Astrocyte (in vitro differentiated cells and primary cell): ENCODE measurements around the gene RAB27B.

Experiments
- EZH2 ChIP-seq: IDR thresholded peaks from 2 replicates; pipeline ENCODE4 v1.6.1; 2012; ENCODE audit warnings: mild to moderate bottlenecking, low read length, inconsistent platforms; ENCODE audit not compliant: insufficient read depth
- TF ChIP-seq, protein P1 (sequence below): IDR thresholded peaks from 2 replicates; pipeline ENCODE4 v1.5.1; 2011; ENCODE audit warnings: low read depth, mild to moderate bottlenecking, inconsistent platforms, low read length, moderate library complexity; ENCODE audit not compliant: insufficient read depth

- TF ChIP-seq, protein P1, sequence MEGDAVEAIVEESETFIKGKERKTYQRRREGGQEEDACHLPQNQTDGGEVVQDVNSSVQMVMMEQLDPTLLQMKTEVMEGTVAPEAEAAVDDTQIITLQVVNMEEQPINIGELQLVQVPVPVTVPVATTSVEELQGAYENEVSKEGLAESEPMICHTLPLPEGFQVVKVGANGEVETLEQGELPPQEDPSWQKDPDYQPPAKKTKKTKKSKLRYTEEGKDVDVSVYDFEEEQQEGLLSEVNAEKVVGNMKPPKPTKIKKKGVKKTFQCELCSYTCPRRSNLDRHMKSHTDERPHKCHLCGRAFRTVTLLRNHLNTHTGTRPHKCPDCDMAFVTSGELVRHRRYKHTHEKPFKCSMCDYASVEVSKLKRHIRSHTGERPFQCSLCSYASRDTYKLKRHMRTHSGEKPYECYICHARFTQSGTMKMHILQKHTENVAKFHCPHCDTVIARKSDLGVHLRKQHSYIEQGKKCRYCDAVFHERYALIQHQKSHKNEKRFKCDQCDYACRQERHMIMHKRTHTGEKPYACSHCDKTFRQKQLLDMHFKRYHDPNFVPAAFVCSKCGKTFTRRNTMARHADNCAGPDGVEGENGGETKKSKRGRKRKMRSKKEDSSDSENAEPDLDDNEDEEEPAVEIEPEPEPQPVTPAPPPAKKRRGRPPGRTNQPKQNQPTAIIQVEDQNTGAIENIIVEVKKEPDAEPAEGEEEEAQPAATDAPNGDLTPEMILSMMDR: no peak
- no peak for TF ChIP-seq EZH2
These were observed 82.1 kb downstream of the RAB27B start for GRCh38 chr18:54910161-54910919.
